AG20443 (cell line): Measurements from ENCODE around the gene SYT14.
"Not testable (repeated sequence)": the region's sequence is repeated elsewhere in the genome, so short reads cannot be mapped to it uniquely, and the experiment has no call there.

Experiments
- DNase-seq: peaks from one replicate; pipeline ENCODE4 v3.0.0; 2012; ENCODE audit warnings: low spot score, mixed read lengths

The SYT14 gene

GRCh38 chr1:209936125-209936524 lies 1.9 kb upstream of the SYT14 start:
- no peak for DNase-seq

GRCh38 chr1:209945377-209945776 lies 7.4 kb downstream of the SYT14 start:
- no peak for DNase-seq

GRCh38 chr1:209948155-209948554 lies 10.1 kb downstream of the SYT14 start:
- no peak for DNase-seq

- DNase-seq = no peak
These were observed 18.1 kb downstream of the SYT14 start for GRCh38 chr1:209956116-209956515.

DNA sequence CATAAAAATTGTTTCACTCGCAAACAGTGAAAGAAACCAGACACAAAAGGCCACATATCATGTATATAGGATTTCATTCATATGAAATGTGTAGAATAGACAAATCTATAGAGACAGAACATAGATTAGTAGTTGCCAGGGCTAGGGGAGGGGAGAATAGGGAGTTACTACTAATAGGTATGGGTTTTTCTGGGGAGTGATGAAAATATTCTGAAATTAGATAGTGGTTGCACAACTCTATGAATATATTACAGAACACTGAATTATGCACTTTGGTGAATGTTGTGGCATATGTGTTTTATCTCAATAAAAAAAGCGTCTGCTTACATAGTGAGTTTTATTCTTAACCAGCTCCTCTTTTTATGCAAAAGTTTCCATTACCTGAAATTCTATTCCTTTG lies 21.6 kb downstream of the SYT14 start:
- no peak for DNase-seq

DNA sequence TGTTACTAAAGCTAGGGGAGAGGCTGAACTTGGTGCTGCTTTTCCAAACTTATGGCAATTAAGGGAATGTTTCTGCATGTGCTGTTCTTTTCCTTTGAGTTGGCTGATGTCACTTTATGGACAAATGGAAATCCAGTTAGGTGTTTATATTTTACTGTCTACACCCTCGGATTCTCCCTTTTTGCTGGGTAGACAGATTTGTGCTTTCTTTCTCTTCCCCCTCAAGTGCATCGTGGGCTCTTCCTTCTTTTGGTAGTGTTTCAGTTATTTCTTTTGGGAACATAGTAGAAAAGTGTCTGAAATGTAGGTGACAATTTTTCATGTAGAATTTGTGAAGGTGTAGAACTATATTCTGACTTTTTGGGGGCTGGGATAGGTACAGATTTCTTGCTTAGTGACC lies 22.9 kb downstream of the SYT14 start:
- DNase-seq = no peak

DNA sequence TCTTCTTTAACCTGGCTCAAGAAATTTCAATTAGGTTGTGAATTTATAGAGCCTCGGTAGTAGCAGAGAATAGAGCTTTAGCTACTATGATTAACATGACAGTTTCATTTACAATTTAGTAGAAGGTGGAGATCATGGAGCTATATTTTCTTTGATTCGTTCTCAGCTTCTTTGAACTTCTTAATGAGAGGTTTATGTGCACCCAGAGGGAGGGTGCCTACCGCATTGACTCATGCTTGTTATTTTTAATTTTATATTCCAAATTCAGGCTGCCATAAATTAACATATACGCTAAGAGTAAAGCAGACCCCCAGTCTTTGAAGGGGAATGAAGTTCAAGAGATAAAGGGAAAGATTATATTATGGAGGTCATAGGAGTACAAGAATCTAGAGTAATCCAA lies 24.4 kb downstream of the SYT14 start:
- no peak for DNase-seq

- DNase-seq = no peak
These were observed 24.8 kb downstream of the SYT14 start for GRCh38 chr1:209962856-209963255.

DNA sequence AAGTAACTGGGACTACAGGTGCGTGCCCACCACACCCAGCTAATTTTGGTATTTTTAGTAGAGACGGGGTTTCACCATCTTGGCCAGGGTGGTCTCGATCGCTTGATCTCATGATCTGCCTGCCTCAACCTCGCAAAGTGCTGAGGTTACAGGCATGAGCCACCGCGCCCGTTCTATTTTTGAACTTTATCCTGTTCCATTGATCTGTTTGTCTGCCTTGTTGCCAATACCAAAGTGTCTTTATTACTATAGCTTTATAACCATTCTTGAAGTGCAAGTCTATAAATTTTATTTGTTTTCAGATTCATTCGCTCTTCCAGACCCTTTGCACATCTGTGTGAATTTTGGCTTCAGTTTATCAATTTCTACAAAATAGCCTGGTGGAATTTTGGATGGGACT lies 28.0 kb downstream of the SYT14 start:
- no peak for DNase-seq

DNA sequence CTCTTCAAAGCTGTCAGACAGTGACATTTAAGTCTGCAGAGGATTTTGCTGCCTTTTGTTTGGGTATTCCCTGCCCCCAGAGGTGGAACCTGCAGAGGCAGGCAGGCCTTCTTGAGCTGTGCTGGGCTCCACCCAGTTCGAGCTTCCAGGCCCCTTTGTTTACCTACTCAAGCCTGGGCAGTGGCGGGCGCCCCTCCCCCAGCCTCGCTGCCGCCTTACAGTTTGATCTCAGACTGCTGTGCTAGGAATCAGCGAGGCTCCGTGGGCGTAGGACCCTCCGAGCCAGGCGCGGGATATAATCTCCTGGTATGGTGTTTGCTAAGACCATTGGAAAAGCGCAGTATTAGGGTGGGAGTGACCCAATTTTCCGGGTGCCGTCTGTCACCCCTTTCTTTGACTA lies 40.7 kb downstream of the SYT14 start:
- not testable (repeated sequence) for DNase-seq

- no peak for DNase-seq
These were observed 45.9 kb downstream of the SYT14 start for GRCh38 chr1:209983953-209984352.

- DNase-seq = no peak
These were observed 47.0 kb downstream of the SYT14 start for GRCh38 chr1:209985002-209985401.

- no peak for DNase-seq
These were observed 50.7 kb downstream of the SYT14 start for GRCh38 chr1:209988706-209989105.

- DNase-seq = peak; percentile 15
These were observed 51.5 kb downstream of the SYT14 start for GRCh38 chr1:209989525-209989924.

GRCh38 chr1:209993061-209993830 lies 55.2 kb downstream of the SYT14 start:
- peak; percentile 6 for DNase-seq

GRCh38 chr1:209996348-209996747 lies 58.3 kb downstream of the SYT14 start:
- no peak for DNase-seq

- no peak for DNase-seq
These were observed 61.0 kb downstream of the SYT14 start for GRCh38 chr1:209999005-209999404.

- no peak for DNase-seq
These were observed 63.7 kb downstream of the SYT14 start for GRCh38 chr1:210001751-210002150.

DNA sequence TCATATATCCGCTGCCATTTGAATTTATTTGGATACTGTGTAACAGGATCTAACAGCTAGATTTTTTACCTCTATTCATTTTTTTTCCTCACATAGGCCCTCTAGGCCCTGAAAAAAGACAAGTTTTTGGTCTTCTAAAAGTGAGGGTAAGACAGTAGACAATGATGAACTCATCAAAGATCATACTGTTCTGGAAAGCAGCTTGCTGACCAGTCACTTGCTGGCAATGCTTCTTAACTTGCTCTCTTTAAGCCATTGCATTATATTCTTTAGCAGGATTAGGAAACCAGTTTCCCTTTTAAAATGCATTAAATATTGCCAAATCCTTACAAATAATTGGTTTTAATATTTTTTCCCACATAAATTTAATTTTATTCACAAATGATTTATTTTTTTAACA lies 65.5 kb downstream of the SYT14 start:
- DNase-seq = no peak

DNA sequence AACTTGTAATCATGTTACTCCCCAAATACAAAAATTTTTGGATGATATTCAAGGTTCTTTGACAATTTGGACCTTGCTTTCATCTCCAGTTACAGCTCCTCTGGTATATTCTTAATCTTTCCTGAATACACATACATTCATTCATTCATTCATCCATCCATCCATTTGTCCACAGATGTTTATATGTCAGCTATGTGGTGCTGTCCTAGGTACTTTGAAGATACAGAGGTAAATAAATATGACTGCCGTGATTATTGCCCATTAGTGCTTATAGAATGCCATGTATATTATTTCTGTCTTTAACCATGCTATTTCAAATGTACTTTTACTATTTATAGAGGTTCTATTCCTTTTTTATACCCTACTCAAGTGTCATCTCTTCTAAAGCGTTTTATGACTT lies 72.1 kb downstream of the SYT14 start:
- DNase-seq = no peak

- DNase-seq = no peak
These were observed 83.3 kb downstream of the SYT14 start for GRCh38 chr1:210021145-210021860.

GRCh38 chr1:210022044-210022443 lies 84.0 kb downstream of the SYT14 start:
- DNase-seq = no peak

- no peak for DNase-seq
These were observed 86.3 kb downstream of the SYT14 start for GRCh38 chr1:210024282-210024681.

GRCh38 chr1:210024996-210025395 lies 87.0 kb downstream of the SYT14 start:
- no peak for DNase-seq
